Measurements from ENCODE around the gene CMIP.

Gene CMIP

GRCh38 chr16:81539759-81540472 lies 95.3 kb downstream of the CMIP start:
- FAIRE-seq, result no peak

- FAIRE-seq, result no peak
Measured at GRCh38 chr16:81541314-81541713, 96.7 kb downstream of the CMIP start.

GRCh38 chr16:81542609-81543570 lies 98.3 kb downstream of the CMIP start:
- FAIRE-seq, result no peak

- no peak for FAIRE-seq
Measured at GRCh38 chr16:81543571-81543970, 99.0 kb downstream of the CMIP start.

- no peak for FAIRE-seq
Measured at GRCh38 chr16:81544261-81544660, 99.7 kb downstream of the CMIP start.

- no peak for FAIRE-seq
Measured at GRCh38 chr16:81544700-81545271, 100.2 kb downstream of the CMIP start.

- no peak for FAIRE-seq
Measured at GRCh38 chr16:81545470-81546250, 101.1 kb downstream of the CMIP start.

GRCh38 chr16:81546781-81547180 lies 102.2 kb downstream of the CMIP start:
- FAIRE-seq, result no peak

- no peak for FAIRE-seq
Measured at GRCh38 chr16:81547194-81547938, 102.8 kb downstream of the CMIP start.

GRCh38 chr16:81547939-81548216 lies 103.3 kb downstream of the CMIP start:
- FAIRE-seq, result no peak

- no peak for FAIRE-seq
Measured at GRCh38 chr16:81548551-81548875, 103.9 kb downstream of the CMIP start.

GRCh38 chr16:81548876-81549546 lies 104.4 kb downstream of the CMIP start:
- no peak for FAIRE-seq

- FAIRE-seq, result no peak
Measured at GRCh38 chr16:81549547-81550431, 105.2 kb downstream of the CMIP start.

GRCh38 chr16:81550432-81550808 lies 105.8 kb downstream of the CMIP start:
- FAIRE-seq, result no peak

GRCh38 chr16:81551151-81551808 lies 106.7 kb downstream of the CMIP start:
- FAIRE-seq, result no peak

GRCh38 chr16:81551821-81552304 lies 107.3 kb downstream of the CMIP start:
- FAIRE-seq, result no peak

GRCh38 chr16:81552743-81553079 lies 108.1 kb downstream of the CMIP start:
- no peak for FAIRE-seq

- FAIRE-seq, result no peak
Measured at GRCh38 chr16:81553080-81553813, 108.6 kb downstream of the CMIP start.
